Adipose tissue (tissue), 3 donors: ENCODE results near the gene PCED1A. TPM values are rescaled to one million over a fixed set of nuclear protein-coding genes. Genes with fewer than 3 reads are reported as not detected.

Experiments
- H3K27ac ChIP-seq: one replicate; pipeline ENCODE4 v1.5.1; 2013; ENCODE audit warnings: low read depth, low read length
- WGBS, 3 donors: extraction: QIAGEN DNeasy Blood & Tissue Kit; methylation state at CpG; one replicate each; pipeline ENCODE4 v1.1.7; 2013; 5-methylcytosine and 5-hydroxymethylcytosine counted together
- polyA plus RNA-seq, 3 donors: library from polyadenylated mRNA; stranded (reverse); fragments of 200-250 nt; gene quantifications; one replicate each; pipeline ENCODE4 v1.2.3, GENCODE V29; 2013
- donor health status: healthy with polysubstance abuse.
- donor health status: Bipolar disorder and iron deficiency.
- donor health status: healthy.

The PCED1A gene, protein sequence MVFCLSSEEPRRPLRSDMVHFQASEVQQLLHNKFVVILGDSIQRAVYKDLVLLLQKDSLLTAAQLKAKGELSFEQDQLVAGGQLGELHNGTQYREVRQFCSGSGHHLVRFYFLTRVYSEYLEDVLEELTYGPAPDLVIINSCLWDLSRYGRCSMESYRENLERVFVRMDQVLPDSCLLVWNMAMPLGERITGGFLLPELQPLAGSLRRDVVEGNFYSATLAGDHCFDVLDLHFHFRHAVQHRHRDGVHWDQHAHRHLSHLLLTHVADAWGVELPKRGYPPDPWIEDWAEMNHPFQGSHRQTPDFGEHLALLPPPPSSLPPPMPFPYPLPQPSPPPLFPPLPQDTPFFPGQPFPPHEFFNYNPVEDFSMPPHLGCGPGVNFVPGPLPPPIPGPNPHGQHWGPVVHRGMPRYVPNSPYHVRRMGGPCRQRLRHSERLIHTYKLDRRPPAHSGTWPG
- 10 to 100 TPM; 21.1 to 40.4 (median 36.3) TPM for polyA plus RNA-seq

DNA sequence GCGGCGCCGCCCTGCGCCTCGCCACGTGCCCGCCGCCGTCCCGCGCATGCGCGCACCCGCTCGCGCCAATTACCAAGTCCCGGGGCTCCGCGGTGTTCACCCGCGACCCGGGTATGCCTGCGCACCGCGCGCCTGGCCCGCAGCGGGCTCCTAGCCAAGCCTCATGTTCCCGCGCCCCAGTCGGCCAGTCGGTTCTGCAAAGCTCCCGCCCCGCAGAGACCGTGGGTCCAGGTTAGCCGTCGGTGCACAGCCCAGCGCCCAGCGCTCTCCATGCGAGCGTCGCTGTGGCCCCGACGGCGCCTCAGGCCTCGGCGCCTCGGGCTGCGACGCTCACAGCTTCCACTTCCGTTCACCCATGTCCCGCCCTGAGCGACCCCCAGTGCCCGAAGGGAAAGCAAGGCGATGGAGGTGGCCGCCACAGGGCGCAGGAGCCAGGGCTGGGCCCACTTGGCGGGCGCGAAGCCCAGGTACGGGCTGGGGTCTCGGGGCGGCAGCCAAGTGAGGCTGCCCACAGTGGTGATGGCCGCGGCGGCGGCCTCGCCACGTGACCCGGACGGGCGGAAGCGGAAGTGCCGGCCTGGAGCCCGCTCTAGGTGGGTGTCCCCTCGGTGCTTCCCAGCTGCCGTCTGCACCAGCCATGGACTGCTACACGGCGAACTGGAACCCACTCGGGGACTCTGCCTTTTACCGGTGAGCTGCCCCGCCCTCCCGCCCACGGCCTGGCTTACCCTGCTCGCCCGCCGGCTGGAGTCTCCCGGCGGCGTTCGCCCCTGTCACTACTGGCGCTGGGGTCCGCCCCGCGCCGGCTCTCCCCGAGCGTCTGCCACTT, at the start of gene PCED1A, which contains the start of gene VPS16:
TSS of gene PCED1A (minus strand) at position 518 of the 829 bp plus-strand sequence. CDS start 743 bp downstream, outside the sequence.
TSS of gene VPS16 (plus strand) at position 608 of the 829 bp plus-strand sequence. CDS start at position 638, 30 bp downstream.
- peak within 1 kb of the TSS; percentile 32 for H3K27ac ChIP-seq
- WGBS, 3 donors = 1 to 3% (median 2%) methylated on average over 71 to 98 of the region's 98 CpGs

DNA sequence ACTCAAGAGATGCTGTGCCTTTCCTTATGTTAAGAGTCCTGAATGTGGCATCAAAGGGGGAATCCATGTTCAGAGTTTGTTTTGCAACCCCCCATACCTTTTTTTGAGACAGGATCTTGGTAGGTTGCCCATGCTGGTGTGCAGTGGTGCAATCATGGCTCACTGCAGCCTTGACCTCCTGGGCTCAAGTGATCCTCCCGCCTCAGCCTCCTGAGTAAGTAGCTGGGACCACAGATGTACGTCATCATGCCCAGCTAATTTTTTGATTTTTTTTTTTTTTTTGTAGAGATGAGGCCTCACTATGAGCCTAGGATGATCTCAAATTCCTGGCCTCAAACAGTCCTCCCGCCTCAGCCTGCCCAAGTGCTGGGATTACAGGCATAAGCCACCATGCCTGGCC, 49.3 kb upstream of the PCED1A start:
- WGBS, 3 donors = 93 to 99% (median 95%) methylated on average over 3 of the region's 3 CpGs

GRCh38 chr20:2889209-2889608, 48.8 kb upstream of the PCED1A start:
- H3K27ac ChIP-seq = no peak overlapping the region
- WGBS, 3 donors = 47 to 97% (median 94%) methylated on average over 1 of the region's 1 CpG

More for the DNA sequence above, 49.3 kb upstream of the PCED1A start:
- H3K27ac ChIP-seq = no peak overlapping the region

DNA sequence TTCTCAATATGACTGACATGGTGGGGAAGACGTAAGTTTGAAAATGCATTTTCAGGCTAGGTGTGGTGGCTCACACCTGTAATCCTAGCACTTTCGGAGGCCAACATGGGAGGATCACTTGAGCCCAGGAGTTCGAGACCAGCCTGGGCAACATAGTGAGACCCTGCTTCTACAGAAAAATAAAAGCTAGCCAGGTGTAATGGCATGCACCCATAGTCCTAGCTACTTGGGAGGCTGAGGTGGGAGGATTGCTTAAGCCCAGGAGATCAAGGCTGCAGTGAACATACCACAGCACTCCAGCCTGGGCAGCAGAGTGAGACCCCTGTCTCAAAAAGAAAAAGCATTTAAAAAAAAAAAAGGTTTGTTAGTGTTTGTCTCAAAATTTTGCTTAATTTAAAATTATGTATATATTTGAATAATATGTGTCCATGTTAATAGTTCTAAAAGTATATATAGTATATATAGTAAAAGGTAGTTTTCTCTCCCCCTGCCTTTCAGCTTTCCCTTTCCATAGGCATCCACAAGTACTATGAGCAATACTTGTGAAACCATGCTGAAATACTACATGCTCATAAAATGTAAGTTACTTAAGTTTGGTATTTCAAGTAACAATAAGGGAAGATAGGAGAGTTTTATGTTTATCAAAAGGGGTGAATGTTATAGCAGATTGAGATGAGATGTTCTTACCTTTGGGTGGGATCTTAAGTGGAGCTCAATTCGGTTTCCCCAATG, 47.9 kb upstream of the PCED1A start:
- H3K27ac ChIP-seq = no peak overlapping the region
- 93 to 96% (median 94%) methylated on average over 4 of the region's 4 CpGs for WGBS, 3 donors

DNA sequence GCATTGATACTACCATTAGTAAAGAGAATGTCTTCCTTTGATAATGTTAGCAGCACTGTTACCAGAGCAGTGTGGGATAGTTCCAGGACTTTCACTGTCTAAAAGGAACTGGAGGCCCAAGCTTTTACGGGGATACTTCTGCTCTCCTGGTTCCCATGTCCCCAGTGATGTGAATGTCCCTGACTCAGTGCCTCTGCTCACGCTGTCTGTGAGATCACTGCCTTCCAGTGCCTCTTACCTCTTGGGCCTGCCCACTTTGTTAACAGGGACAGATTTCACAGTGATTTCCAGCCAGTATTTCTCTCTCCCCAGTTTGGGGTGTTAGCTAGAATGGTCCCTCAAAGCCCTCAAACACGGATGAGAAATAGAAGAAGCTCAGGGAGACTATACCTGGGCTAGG, 47.3 kb upstream of the PCED1A start:
- WGBS, 3 donors = 85 to 95% (median 89%) methylated on average over 3 of the region's 3 CpGs
- H3K27ac ChIP-seq = no peak overlapping the region

GRCh38 chr20:2883726-2884637, 43.5 kb upstream of the PCED1A start:
- WGBS, 3 donors = 61 to 72% (median 70%) methylated on average over 3 of the region's 3 CpGs
- no peak overlapping the region for H3K27ac ChIP-seq

GRCh38 chr20:2880650-2881049, 40.2 kb upstream of the PCED1A start:
- WGBS, 3 donors = 84 to 92% (median 91%) methylated on average over 7 of the region's 7 CpGs
- H3K27ac ChIP-seq = no peak overlapping the region

DNA sequence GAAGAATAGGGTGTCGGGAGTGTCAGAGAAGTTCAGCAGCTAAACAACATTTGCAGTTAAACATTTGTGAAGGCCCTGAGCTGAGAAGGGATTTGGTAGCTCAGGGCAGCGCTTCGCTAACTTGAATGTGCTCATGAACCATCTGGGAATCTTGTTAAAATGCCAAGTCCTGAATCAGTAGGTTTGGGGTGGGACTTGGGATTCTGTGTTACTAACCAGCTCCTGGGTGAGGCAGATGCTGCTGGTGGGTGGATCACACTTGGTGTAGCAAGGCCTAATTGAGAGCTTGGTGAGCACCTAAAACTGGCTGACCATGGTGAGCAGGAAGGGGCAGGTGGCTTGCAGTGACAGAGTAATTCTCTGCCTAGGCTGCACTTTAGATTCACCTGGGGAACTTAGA, 38.7 kb upstream of the PCED1A start:
- H3K27ac ChIP-seq = no peak overlapping the region
- WGBS, 3 donors = 68 to 77% (median 73%) methylated on average over 3 of the region's 3 CpGs

DNA sequence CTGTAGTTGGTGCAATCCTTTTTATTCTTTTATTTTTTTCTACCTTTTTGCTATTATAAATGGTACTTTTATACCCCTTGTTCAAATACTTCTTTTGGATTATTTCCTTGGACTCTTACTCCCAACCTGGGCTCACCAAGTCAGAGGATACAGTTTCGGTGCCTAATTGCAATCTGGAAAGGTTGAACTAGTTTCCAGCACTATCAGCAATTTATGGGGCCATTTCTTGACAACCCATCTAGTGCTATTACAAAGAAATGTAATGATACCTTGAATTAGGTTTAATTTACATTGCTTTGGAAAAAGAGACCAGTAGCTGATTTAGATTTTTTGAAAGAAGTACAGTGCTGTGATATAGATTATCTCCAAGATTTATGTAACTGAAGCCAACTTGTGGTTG, 38.1 kb upstream of the PCED1A start:
- 89 to 97% (median 93%) methylated on average over 1 of the region's 1 CpG for WGBS, 3 donors
- no peak overlapping the region for H3K27ac ChIP-seq

DNA sequence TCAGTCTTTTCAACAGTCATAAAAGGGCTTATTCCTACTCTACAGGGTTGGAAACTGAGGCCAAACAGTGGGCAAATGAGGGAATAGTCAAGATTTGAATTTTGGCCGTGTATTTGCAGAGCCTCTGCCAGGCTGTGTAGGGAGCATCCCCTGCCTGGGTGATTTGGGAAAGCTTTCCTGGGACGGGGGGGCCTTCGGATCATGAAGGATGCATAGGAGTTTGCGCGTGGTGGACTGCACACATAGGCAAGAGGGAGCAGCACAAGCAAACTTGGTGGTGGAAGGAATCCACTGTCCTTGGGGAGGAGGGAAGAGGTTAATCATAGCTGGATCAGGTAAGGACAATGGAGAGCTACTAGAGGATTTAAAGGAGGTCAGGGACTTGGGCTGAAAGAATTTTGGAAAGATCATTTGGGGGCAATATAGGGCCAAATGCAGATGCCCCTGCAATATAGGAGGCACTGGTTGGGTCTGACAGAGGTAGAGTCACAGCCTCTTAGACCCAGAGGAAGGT, 35.3 kb upstream of the PCED1A start:
- 90 to 92% (median 90%) methylated on average over 5 of the region's 5 CpGs for WGBS, 3 donors
- no peak overlapping the region for H3K27ac ChIP-seq

- WGBS, 3 donors = 23 to 36% (median 29%) methylated on average over 7 of the region's 7 CpGs
- H3K27ac ChIP-seq = no peak overlapping the region
Observed at GRCh38 chr20:2874456-2874855, 34.0 kb upstream of the PCED1A start.

GRCh38 chr20:2873747-2874041, 33.2 kb upstream of the PCED1A start:
- 0 to 1% (median 0%) methylated on average over 24 to 29 of the region's 29 CpGs for WGBS, 3 donors
- H3K27ac ChIP-seq = peak overlapping the region; percentile 59

- peak within 1 kb of the TSS; percentile 59 for H3K27ac ChIP-seq
- 0% methylated on average over 64 to 83 of the region's 83 CpGs for WGBS, 3 donors
Observed at GRCh38 chr20:2873010-2873746, 32.7 kb upstream of the PCED1A start, which contains the start of gene PTPRA. Gene PTPRA (plus strand): TSS chr20:2873481. CDS start chr20:2964278, 90,797 bp downstream.

DNA sequence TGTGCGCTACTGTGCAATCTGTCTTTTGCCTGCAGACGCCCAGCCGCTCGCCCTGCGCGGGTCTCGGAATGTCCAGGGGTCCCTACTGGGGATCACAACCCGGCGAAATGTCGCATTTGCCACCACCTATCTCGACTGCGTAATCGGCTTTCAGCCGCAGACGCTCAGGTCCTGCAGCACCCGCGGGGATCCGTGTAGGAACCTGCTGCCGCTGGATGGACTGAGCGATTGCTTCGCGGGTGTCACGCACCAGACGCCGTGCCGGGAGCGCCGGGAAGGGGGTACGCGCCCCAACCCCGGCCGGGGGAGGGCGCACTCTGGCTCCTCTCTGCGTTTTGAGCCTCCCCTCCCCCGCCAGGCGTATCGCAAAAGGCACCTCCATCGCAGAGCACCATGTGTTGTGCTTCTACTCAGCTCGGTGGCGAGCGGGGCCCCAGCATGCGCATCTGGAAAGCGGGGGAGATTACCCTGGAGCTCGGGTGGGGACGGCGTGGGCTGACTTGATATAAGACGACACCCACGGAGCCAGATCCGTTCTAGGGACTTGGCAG, 32.1 kb upstream of the PCED1A start:
- WGBS, 3 donors = 0% methylated on average over 38 to 49 of the region's 49 CpGs
- no peak overlapping the region for H3K27ac ChIP-seq

GRCh38 chr20:2871661-2872458, 31.4 kb upstream of the PCED1A start:
- no peak overlapping the region for H3K27ac ChIP-seq
- WGBS, 3 donors = 19 to 25% (median 21%) methylated on average over 33 to 34 of the region's 34 CpGs

DNA sequence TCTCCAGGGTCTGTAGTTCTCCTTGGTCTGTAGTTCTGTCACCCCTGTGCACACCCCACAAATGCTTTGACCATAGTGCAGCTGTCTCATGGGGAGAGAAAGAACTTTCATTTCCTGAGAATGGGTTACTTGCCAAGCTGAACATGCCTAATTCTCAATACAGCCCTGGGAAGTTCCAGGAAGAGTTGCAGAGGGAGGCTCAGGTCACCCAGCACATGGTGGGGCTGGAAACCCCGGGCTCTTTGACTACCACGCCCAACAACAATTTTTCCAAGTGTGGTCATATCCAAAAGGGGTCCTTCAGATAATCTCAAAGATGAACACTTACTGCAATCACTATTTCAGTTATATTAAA, 30.6 kb upstream of the PCED1A start:
- WGBS, 3 donors = 35 to 46% (median 46%) methylated on average over 2 of the region's 2 CpGs
- H3K27ac ChIP-seq = no peak overlapping the region
